Measurements from ENCODE around the gene VPS13C. TPM values are rescaled to one million over a fixed set of nuclear protein-coding genes. Genes with fewer than 3 reads are reported as not detected.

Gene VPS13C
- total and polyA plus RNA-seq, 2 donors (not counting 3 experiments of a cell fraction or from before 2014, with no cell fraction given) = 10.8 to 60.3 TPM

DNA sequence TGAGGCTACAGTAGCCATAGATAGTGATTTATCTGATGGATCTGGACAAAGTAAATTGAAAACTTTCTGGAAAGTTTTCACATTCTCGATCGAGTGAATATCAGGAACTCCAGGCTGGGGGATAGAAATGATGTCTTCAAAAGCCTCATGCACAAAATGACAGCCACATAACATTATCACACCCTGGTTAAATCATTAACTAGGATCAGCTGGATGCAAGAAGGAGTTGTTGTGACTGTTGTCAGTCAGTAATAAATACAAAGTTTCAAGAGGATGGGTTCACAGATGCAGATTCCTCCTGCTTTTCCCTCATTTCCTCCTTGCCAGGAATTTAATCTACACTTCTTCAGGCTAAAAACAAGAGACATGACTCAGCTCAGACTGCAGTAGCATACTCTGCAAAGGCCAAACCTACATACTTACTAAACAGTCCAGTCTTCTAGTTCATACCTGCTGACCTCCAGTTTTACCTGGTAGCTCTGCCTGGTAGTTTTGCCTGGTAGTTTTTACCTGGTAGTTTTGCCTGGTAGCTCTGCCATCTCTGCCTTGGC is 47.4 kb upstream of the VPS13C start:
- peak; percentile 65 for DNase-seq (ENCODE audit: low read depth, low spot score)
- Histone ChIP-seq H3K36me3 (ENCODE audit: control insufficient read depth in 2 of 2, extremely low read depth in 1 of 2, insufficient read depth in 2 of 2, low read length in 2 of 2) (no peaks in the 10 kb centered on the region), H3K9ac (replicated peaks; ENCODE audit: extremely low read depth, insufficient read depth, low read length) (no peak overlapping the region), H3K9me3 (replicated peaks; ENCODE audit: control insufficient read depth, insufficient read depth, low read length) (no peaks in the 10 kb centered on the region), H2AFZ (ENCODE audit: low read depth, low read length) (no peak overlapping the region), H3K4me2 (ENCODE audit: insufficient read depth, low read length) (peak overlapping the region; percentile 8), H3K27me3 (ENCODE audit: control insufficient read depth in 2 of 2, insufficient read depth in 2 of 2, low read length in 2 of 2) (no peaks in the 10 kb centered on the region), H4K20me1 (replicated peaks; ENCODE audit: control insufficient read depth, extremely low read depth, insufficient read depth, low read length) (no peaks in the 10 kb centered on the region), H3K79me2 (ENCODE audit: control insufficient read depth, insufficient read depth, low read length) (no peaks in the 10 kb centered on the region), H3K27ac (ENCODE audit: insufficient read depth, low read depth, low read length) (peak overlapping the region; percentile 12), H3K4me1 (ENCODE audit: control insufficient read depth, extremely low read depth, insufficient read depth, low read length) (peaks cover 31% of the 10 kb centered on the region), H3K9me1 (replicated peaks; ENCODE audit: control insufficient read depth, extremely low read depth, insufficient read depth, low read length) (no peaks in the 10 kb centered on the region), H3K4me3 (replicated peaks in 1 of 3; ENCODE audit: insufficient read depth in 1 of 3, low read depth in 1 of 3, low read length in 3 of 3) (no peak overlapping the region)
- ChIA-PET POLR2A (interaction anchor here (0.7 kb wide), 1 partner anchor 142 kb away, joined by 3 read pairs; no protein-coding TSS in a partner anchor), CTCF (interaction anchor here (1.0 to 2.5 kb wide), 3 partner anchors 11 to 147 kb away, joined by 4 to 11 read pairs (median 4); no protein-coding TSS in a partner anchor)
- no TSS peak for BruUV-seq (replicated peaks)
- intact Hi-C loops (cut with micrococcal nuclease) = no loop called here
- peak; percentile 74 for FAIRE-seq
- TF ChIP-seq, protein P1, sequence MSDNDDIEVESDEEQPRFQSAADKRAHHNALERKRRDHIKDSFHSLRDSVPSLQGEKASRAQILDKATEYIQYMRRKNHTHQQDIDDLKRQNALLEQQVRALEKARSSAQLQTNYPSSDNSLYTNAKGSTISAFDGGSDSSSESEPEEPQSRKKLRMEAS (IDR thresholded peaks at IDR 0.05; ENCODE audit: insufficient read depth, insufficient read length) = no peak
- peak; percentile 35 for TF ChIP-seq FOS (IDR thresholded peaks at IDR 0.05; ENCODE audit: borderline replicate concordance, insufficient read depth, low read length)
- dilution Hi-C loops (cut with MboI; ENCODE audit: extremely low pct_ligation_motif_present, low sequenced_read_pairs) = no loop called here

DNA sequence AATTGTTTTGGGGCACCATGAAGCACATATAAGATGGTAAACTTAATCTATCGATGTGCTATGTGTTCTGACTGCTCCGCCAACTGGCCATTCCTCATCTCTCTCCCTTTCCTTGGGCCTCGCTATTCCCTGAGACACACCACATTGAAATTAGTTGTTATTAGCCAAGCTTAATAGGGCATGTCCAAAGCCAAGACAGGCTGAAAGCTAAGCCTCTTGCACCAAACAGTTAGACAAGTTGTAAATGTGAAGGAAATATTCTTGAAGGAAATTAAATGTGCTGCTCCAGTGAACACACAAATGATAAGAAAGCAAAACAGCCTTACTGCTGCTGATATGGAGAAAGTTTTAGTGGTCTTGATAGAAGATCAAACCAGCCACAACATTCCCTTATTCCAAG is 45.8 kb upstream of the VPS13C start:
- H3K4me1 ChIP-seq (ENCODE audit: control insufficient read depth, extremely low read depth, insufficient read depth, low read length) = peaks cover 28% of the 10 kb centered on the region
- dilution Hi-C loops (cut with MboI; ENCODE audit: extremely low pct_ligation_motif_present, low sequenced_read_pairs) (no loop called here), intact Hi-C loops (cut with micrococcal nuclease) (no loop called here)
- no TSS peak for BruUV-seq (replicated peaks)
- no peak overlapping the region for H3K4me2 ChIP-seq (ENCODE audit: insufficient read depth, low read length)
- H3K4me3 ChIP-seq (replicated peaks in 1 of 3; ENCODE audit: insufficient read depth in 1 of 3, low read depth in 1 of 3, low read length in 3 of 3) = no peak overlapping the region
- H3K9ac ChIP-seq (replicated peaks; ENCODE audit: extremely low read depth, insufficient read depth, low read length) = no peak overlapping the region
- no peaks in the 10 kb centered on the region for H3K79me2 ChIP-seq (ENCODE audit: control insufficient read depth, insufficient read depth, low read length)
- TF ChIP-seq, protein P1 (IDR thresholded peaks at IDR 0.05; ENCODE audit: insufficient read depth, insufficient read length) = no peak
- TF ChIP-seq, protein P2, sequence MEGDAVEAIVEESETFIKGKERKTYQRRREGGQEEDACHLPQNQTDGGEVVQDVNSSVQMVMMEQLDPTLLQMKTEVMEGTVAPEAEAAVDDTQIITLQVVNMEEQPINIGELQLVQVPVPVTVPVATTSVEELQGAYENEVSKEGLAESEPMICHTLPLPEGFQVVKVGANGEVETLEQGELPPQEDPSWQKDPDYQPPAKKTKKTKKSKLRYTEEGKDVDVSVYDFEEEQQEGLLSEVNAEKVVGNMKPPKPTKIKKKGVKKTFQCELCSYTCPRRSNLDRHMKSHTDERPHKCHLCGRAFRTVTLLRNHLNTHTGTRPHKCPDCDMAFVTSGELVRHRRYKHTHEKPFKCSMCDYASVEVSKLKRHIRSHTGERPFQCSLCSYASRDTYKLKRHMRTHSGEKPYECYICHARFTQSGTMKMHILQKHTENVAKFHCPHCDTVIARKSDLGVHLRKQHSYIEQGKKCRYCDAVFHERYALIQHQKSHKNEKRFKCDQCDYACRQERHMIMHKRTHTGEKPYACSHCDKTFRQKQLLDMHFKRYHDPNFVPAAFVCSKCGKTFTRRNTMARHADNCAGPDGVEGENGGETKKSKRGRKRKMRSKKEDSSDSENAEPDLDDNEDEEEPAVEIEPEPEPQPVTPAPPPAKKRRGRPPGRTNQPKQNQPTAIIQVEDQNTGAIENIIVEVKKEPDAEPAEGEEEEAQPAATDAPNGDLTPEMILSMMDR (IDR thresholded peaks at IDR 0.05; ENCODE audit: extremely low read depth in 1 of 2, insufficient read depth in 1 of 2, low read depth in 1 of 2, low read length in 2 of 2) = no peak
- no peaks in the 10 kb centered on the region for H3K36me3 ChIP-seq (ENCODE audit: control insufficient read depth in 2 of 2, extremely low read depth in 1 of 2, insufficient read depth in 2 of 2, low read length in 2 of 2)
- no peak overlapping the region for H2AFZ ChIP-seq (ENCODE audit: low read depth, low read length)
- POLR2A ChIA-PET = no interaction called here
- CTCF ChIA-PET = interaction anchor here (0.9 to 2.5 kb wide), 2 partner anchors 19 to 53 kb away, joined by 4 to 11 read pairs; no protein-coding TSS in a partner anchor
- H4K20me1 ChIP-seq (replicated peaks; ENCODE audit: control insufficient read depth, extremely low read depth, insufficient read depth, low read length) = no peaks in the 10 kb centered on the region
- no peaks in the 10 kb centered on the region for H3K9me1 ChIP-seq (replicated peaks; ENCODE audit: control insufficient read depth, extremely low read depth, insufficient read depth, low read length)
- FAIRE-seq (no peak), DNase-seq (ENCODE audit: low read depth, low spot score) (no peak)
- H3K27me3 ChIP-seq (ENCODE audit: control insufficient read depth in 2 of 2, insufficient read depth in 2 of 2, low read length in 2 of 2) = no peaks in the 10 kb centered on the region
- no peaks in the 10 kb centered on the region for H3K9me3 ChIP-seq (replicated peaks; ENCODE audit: control insufficient read depth, insufficient read depth, low read length)
- H3K27ac ChIP-seq (ENCODE audit: insufficient read depth, low read depth, low read length) = no peak overlapping the region

Data from endothelial cell of umbilical vein (primary cell).